ENCODE data around the gene MFSD12.
"Not testable (repeated sequence)": the region's sequence is repeated elsewhere in the genome, so short reads cannot be mapped to it uniquely, and the experiment has no call there.

The MFSD12 gene

GRCh38 chr19:3584036-3584802, 26.8 kb upstream of the MFSD12 start:
- not testable (repeated sequence) for DNase-seq

GRCh38 chr19:3581792-3582191, 24.4 kb upstream of the MFSD12 start:
- DNase-seq, result not testable (repeated sequence)

- DNase-seq, result no peak
Measured at GRCh38 chr19:3580156-3580934, 23.0 kb upstream of the MFSD12 start.

GRCh38 chr19:3578390-3578789, 21.0 kb upstream of the MFSD12 start:
- DNase-seq, result no peak

GRCh38 chr19:3577723-3578344, 20.4 kb upstream of the MFSD12 start:
- no peak for DNase-seq

GRCh38 chr19:3576696-3577443, 19.5 kb upstream of the MFSD12 start:
- no peak for DNase-seq

- no peak for DNase-seq
Measured at GRCh38 chr19:3575949-3576673, 18.7 kb upstream of the MFSD12 start.

- DNase-seq, result no peak
Measured at GRCh38 chr19:3575260-3575741, 17.9 kb upstream of the MFSD12 start.

GRCh38 chr19:3573858-3574637, 16.7 kb upstream of the MFSD12 start:
- DNase-seq, result peak; percentile 82 to 95

GRCh38 chr19:3573162-3573857, 15.9 kb upstream of the MFSD12 start:
- DNase-seq, result peak; percentile 36 to 40

GRCh38 chr19:3572855-3573161, 15.4 kb upstream of the MFSD12 start, which contains the start of gene HMG20B:
HMG20B (plus strand) TSS chr19:3572944; CDS start chr19:3573310, 366 bp downstream.
- no peak for DNase-seq

GRCh38 chr19:3572132-3572854, 14.9 kb upstream of the MFSD12 start:
- DNase-seq, result peak; percentile 99 to 100

- DNase-seq, result no peak
Measured at GRCh38 chr19:3570606-3571011, 13.2 kb upstream of the MFSD12 start.

- DNase-seq, result not testable (repeated sequence)
Measured at GRCh38 chr19:3570042-3570441, 12.7 kb upstream of the MFSD12 start.

- no peak for DNase-seq
Measured at GRCh38 chr19:3565139-3565538, 7.8 kb upstream of the MFSD12 start.

- DNase-seq, result no peak
Measured at GRCh38 chr19:3563709-3564524, 6.5 kb upstream of the MFSD12 start.

GRCh38 chr19:3556978-3557460, 367 bp downstream of the MFSD12 start:
- DNase-seq, result peak; percentile 73 to 76

- peak in 1 of 2 donors; percentile 32 for DNase-seq
Measured at GRCh38 chr19:3556423-3556977, 886 bp downstream of the MFSD12 start.
